IMR-90 (cell line): ENCODE results near the gene SLC18A2.

Experiments
- MAZ ChIP-seq: IDR thresholded peaks from 2 replicates; pipeline ENCODE4 v1.6.1; 2012; ENCODE audit warnings: low read depth, mild to moderate bottlenecking, low read length, improper control_type of control experiment, moderate library complexity, borderline replicate concordance
- POLR2A ChIP-seq: IDR thresholded peaks from 2 replicates; pipeline ENCODE4 v1.6.1; 2012; ENCODE audit warnings: mild to moderate bottlenecking, low read depth, low read length
- SMC3 ChIP-seq: fragments of 150-350 bp; IDR thresholded peaks from 2 replicates; pipeline ENCODE4 v1.6.1; 2016; ENCODE audit warnings: low read depth, mild to moderate bottlenecking, antibody characterized with exemption, low read length, moderate library complexity

- no peak for TF ChIP-seq MAZ
- no peak for TF ChIP-seq POLR2A
- no peak for TF ChIP-seq SMC3
Observed at GRCh38 chr10:117268907-117269306, 28.0 kb downstream of the SLC18A2 start.
